ENCODE measurements around the gene PCDHGA9. TPM values are rescaled to one million over a fixed set of nuclear protein-coding genes. Genes with fewer than 3 reads are reported as not detected.

The PCDHGA9 gene
- total RNA-seq, 4 donors from 2014 or later, result 0.95 to 4.0 (median 1.5) TPM

DNA sequence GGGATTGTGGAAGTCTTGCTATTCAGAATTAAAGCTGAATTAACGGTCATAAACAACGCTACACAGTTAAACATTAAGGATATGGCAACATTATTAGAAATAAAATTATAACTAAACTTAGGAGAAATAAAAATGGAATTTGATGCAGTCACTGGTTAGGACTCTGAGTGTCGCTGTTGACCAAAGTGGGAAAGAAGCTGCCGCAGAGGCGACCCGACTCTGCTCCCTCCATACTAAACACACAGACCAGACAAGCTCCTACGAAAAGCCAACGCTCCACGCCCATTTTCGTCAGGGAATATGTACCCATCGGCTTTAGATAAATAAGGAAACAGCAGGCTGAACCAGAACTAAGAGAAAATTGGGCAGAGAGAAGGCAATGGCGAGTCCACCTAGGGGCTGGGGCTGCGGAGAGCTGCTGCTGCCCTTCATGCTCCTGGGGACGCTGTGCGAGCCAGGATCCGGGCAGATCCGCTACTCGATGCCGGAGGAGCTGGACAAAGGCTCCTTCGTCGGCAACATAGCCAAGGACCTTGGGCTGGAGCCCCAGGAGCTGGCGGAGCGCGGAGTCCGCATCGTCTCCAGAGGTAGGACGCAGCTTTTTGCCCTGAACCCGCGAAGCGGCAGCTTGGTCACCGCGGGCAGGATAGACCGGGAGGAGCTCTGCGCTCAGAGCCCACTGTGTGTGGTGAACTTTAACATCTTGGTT lies 38.5 kb upstream of the PCDHGA9 start, which contains the start of gene PCDHGA5:
Gene PCDHGA5 (plus strand): TSS at position 211 of the 709 bp plus-strand sequence. CDS start 169 bp downstream, at position 380.
- Histone ChIP-seq H3K27me3 (peaks cover 0 to 53% (median 39%) of the 10 kb centered on the region in 3 donors), H3K27ac (no peak within 1 kb of the TSS), H3K4me3 (peak within 1 kb of the TSS; percentile 1 to 47 (median 16)), H3K36me3 (no peaks in the 10 kb centered on the region), H3K4me1 (peaks cover 4 to 5% of the 10 kb centered on the region in 2 donors), H3K9me3 (peaks cover 0 to 28% (median 6%) of the 10 kb centered on the region in 3 donors)
- DNase-seq (no peak), ATAC-seq (peak in 1 of 2 donors; percentile 19)
- intact Hi-C loops (cut with DNase I; ENCODE audit: low total_unique reads), result no loop called here
- TF ChIP-seq CTCF (IDR thresholded peaks at IDR 0.05 in 4 of 5, conservative IDR thresholded peaks at IDR 0.05 in 1 of 5), result peak in 1 of 5 experiments; percentile 21
- TF ChIP-seq POLR2A (IDR thresholded peaks at IDR 0.05), result no peak
- in situ Hi-C loops (cut with MboI; ENCODE audit: low sequenced_read_pairs in 4 of 4), result no loop called here

- no peaks in the 10 kb centered on the region for H3K36me3 ChIP-seq
- DNase-seq (no peak), ATAC-seq (no peak)
- H3K4me1 ChIP-seq, result peaks cover 5 to 8% of the 10 kb centered on the region in 2 donors
- in situ Hi-C loops (cut with MboI; ENCODE audit: low sequenced_read_pairs in 4 of 4) (no loop called here), intact Hi-C loops (cut with DNase I; ENCODE audit: low total_unique reads) (no loop called here)
- no peak overlapping the region for H3K27ac ChIP-seq
- peak overlapping the region in 1 of 4 donors; percentile 12 for H3K4me3 ChIP-seq
- peaks cover 0 to 48% (median 32%) of the 10 kb centered on the region in 3 donors for H3K27me3 ChIP-seq
- no peak for TF ChIP-seq POLR2A (IDR thresholded peaks at IDR 0.05)
- no peak for TF ChIP-seq CTCF (IDR thresholded peaks at IDR 0.05 in 4 of 5, conservative IDR thresholded peaks at IDR 0.05 in 1 of 5)
- peaks cover 0 to 19% (median 5%) of the 10 kb centered on the region in 3 donors for H3K9me3 ChIP-seq
These were observed 36.3 kb upstream of the PCDHGA9 start for GRCh38 chr5:141366016-141366896.

DNA sequence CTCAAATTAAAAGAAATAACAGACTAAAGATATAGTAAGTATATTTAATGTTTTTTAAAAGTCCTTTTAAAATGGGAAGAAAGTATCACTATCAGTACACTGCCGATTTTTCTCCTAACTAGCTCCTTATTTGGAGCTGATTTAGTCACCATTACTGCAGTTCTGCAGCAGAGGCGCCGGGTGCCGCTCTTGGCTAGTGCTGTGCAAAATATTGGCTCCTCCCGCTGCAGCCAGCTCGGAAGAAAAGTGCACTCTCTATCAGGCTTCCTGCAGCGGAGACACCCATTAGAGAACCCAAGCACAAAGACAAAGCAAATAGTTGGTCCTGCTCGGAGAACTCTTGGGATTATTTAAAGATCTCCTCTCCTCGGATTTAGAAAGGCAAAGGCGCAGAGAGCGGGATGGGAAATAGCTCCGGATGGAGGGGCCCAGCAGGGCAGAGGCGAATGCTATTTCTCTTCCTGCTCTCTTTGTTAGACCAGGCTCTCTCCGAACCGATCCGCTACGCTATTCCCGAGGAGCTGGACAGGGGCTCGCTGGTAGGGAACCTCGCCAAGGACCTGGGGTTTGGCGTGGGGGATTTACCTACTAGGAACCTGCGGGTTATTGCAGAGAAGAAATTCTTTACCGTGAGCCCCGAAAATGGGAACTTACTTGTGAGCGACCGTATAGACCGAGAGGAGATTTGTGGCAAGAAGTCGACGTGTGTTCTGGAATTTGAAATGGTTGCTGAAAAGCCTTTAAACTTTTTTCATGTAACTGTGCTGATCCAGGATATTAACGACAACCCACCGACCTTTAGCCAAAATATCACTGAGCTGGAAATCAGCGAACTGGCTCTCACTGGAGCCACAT lies 32.4 kb upstream of the PCDHGA9 start, which contains the start of gene PCDHGB3:
Gene PCDHGB3 (plus strand): TSS at position 249 of the 855 bp plus-strand sequence. CDS start 153 bp downstream, at position 402.
- Histone ChIP-seq H3K27me3 (peaks cover 0 to 21% (median 20%) of the 10 kb centered on the region in 3 donors), H3K4me1 (peaks cover 0 to 4% of the 10 kb centered on the region in 2 donors), H3K4me3 (peak within 1 kb of the TSS; percentile 7 to 50 (median 37)), H3K9me3 (peaks cover 0 to 17% (median 6%) of the 10 kb centered on the region in 3 donors), H3K27ac (peak within 1 kb of the TSS in 1 of 4 donors; percentile 16), H3K36me3 (no peaks in the 10 kb centered on the region)
- in situ Hi-C loops (cut with MboI; ENCODE audit: low sequenced_read_pairs in 4 of 4) (no loop called here), intact Hi-C loops (cut with DNase I; ENCODE audit: low total_unique reads) (loop anchor here (5.0 kb wide), 1 partner anchor 42 kb away; the partner anchor contains the start of gene PCDHGA10)
- peak in 1 of 2 donors; percentile 45 for DNase-seq
- ATAC-seq, result peak; percentile 62 to 87
- TF ChIP-seq CTCF (IDR thresholded peaks at IDR 0.05 in 4 of 5, conservative IDR thresholded peaks at IDR 0.05 in 1 of 5) (peak in 2 of 5 experiments; percentile 19 to 43), POLR2A (IDR thresholded peaks at IDR 0.05) (no peak)

Data from gastrocnemius medialis (tissue), 4 donors.